Uterus (tissue), 2 donors: ENCODE results near the gene CHD8.

Experiments used
- CTCF ChIP-seq, 4 experiments: fragments of 200-600 bp in 2 of 4; fragments of 450-650 bp in 2 of 4; sonication (generic) in 2 of 4; IDR thresholded peaks; one replicate each; pipeline ENCODE4 v1.5.1; 2016 to 2019; ENCODE audit warnings: antibody characterized with exemption in 4 of 4, mild to moderate bottlenecking in 2 of 4, moderate library complexity in 1 of 4
- POLR2A ChIP-seq, 2 donors: fragments of 450-650 bp; IDR thresholded peaks; one replicate each; pipeline ENCODE4 v1.6.1; 2016; ENCODE audit warnings: antibody characterized with exemption in 2 of 2, mild to moderate bottlenecking in 1 of 2, moderate library complexity in 1 of 2

DNA sequence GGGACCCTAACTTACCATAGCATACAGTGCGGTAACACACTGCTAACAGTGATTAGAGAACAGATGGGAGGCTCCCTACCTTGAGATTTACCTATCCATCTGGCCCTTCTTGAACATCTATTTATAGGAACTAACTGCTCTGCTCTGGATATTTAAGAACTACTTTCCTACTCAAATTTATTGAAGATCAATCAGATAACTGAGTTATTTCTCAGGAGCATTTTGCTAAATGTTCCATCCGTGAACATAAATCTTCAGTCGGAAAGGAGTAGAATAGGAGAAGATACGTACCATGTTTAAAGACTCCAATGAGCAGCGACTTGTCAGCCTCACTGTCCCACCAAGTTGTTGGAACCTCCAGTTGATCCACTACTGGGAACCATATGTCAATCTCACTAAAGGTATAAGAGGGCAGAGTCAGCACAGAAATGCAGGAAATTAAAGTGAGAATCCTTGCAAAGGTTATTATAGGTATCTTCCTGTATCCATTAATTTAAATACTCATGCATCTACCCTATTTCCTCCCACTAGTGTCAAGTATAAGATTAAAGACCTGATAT is 56.5 kb downstream of the CHD8 start:
- no peak for TF ChIP-seq CTCF (IDR thresholded peaks at IDR 0.05)
- TF ChIP-seq POLR2A (IDR thresholded peaks at IDR 0.05) = no peak
